ENCODE measurements around the gene ZNF669. TPM values are rescaled to one million over a fixed set of nuclear protein-coding genes. Genes with fewer than 3 reads are reported as not detected.
A peak's percentile ranks its signal among the peaks of the same experiment; 100 is the strongest.

ZNF669 gene
- total and polyA plus RNA-seq, 7 donors, result 1.3 to 3.7 (median 2.7) TPM

- ATAC-seq (peak; percentile 90 to 98 (median 94)), DNase-seq (peak; percentile 79 to 87)
- no peaks in the 10 kb centered on the region for H3K9me3 ChIP-seq
- H3K36me3 ChIP-seq (ENCODE audit: insufficient read depth in 1 of 2, low read depth in 1 of 2), result no peaks in the 10 kb centered on the region
- intact Hi-C loops (cut with DNase I), result loop anchor here in 1 of 2 donors (10.0 kb wide), 1 partner anchor 223 kb away; the partner anchor contains the start of gene ZNF496
- H3K4me3 ChIP-seq, result peak overlapping the region; percentile 89
- H3K4me1 ChIP-seq, result no peaks in the 10 kb centered on the region
- WGBS, 3 donors, result 1 to 5% (median 2%) methylated on average over 56 to 78 of the region's 78 CpGs
- H3K27ac ChIP-seq, result peak overlapping the region; percentile 90
- no peaks in the 10 kb centered on the region for H3K27me3 ChIP-seq (ENCODE audit: insufficient read depth in 3 of 3, low read length in 2 of 3)
- TF ChIP-seq, protein P1, sequence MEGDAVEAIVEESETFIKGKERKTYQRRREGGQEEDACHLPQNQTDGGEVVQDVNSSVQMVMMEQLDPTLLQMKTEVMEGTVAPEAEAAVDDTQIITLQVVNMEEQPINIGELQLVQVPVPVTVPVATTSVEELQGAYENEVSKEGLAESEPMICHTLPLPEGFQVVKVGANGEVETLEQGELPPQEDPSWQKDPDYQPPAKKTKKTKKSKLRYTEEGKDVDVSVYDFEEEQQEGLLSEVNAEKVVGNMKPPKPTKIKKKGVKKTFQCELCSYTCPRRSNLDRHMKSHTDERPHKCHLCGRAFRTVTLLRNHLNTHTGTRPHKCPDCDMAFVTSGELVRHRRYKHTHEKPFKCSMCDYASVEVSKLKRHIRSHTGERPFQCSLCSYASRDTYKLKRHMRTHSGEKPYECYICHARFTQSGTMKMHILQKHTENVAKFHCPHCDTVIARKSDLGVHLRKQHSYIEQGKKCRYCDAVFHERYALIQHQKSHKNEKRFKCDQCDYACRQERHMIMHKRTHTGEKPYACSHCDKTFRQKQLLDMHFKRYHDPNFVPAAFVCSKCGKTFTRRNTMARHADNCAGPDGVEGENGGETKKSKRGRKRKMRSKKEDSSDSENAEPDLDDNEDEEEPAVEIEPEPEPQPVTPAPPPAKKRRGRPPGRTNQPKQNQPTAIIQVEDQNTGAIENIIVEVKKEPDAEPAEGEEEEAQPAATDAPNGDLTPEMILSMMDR (IDR thresholded peaks at IDR 0.05), result no peak
These were observed 7.7 kb upstream of the ZNF669 start for GRCh38 chr1:247111700-247112478.

GRCh38 chr1:247111259-247111699 is 7.1 kb upstream of the ZNF669 start:
- intact Hi-C loops (cut with DNase I), result loop anchor here in 1 of 2 donors (10.0 kb wide), 1 partner anchor 224 kb away; the partner anchor contains the start of gene ZNF496
- Histone ChIP-seq H3K27ac (peak overlapping the region; percentile 90), H3K36me3 (ENCODE audit: insufficient read depth in 1 of 2, low read depth in 1 of 2) (no peaks in the 10 kb centered on the region), H3K27me3 (ENCODE audit: insufficient read depth in 3 of 3, low read length in 2 of 3) (no peaks in the 10 kb centered on the region), H3K4me1 (no peaks in the 10 kb centered on the region), H3K9me3 (no peaks in the 10 kb centered on the region), H3K4me3 (peak overlapping the region; percentile 89)
- DNase-seq (peak in 1 of 2 donors; percentile 25), ATAC-seq (peak; percentile 32 to 55 (median 52))
- WGBS, 3 donors, result 0 to 1% (median 0%) methylated on average over 25 to 62 of the region's 62 CpGs
- TF ChIP-seq, protein P1 (IDR thresholded peaks at IDR 0.05), result no peak

DNA sequence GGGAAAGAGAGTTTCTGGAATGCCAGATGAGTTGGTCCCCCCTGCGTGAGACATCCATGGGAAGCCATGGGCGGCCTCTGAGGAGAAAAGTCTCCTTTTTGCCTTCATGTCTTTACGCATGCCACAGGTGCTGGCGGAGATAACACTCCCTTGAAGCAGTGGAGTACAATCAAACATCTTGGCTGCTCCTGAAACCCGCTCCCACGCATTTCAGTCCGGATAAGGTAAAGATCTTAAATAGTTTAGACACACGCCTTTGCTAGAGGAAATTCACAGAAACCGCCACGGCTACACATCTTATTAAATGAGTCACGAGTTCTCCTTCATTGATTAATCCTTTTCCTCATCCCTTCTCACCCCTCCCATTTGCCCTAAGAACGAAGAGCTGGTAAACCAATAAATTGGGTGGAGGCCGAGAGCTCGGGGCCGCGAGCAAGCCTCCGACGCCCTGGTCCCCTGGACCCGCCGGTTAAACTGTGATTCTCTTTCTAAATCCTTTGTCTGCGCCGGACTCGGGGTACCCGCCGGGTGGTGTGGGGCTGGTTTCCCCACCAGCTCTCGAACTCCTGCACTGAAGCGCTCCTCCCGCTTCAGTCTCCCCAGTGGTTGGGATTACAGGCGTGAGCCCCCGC is 6.6 kb upstream of the ZNF669 start:
- TF ChIP-seq, protein P1 (IDR thresholded peaks at IDR 0.05), result no peak
- 23 to 26% (median 24%) methylated on average over 28 to 30 of the region's 30 CpGs for WGBS, 3 donors
- Histone ChIP-seq H3K36me3 (ENCODE audit: insufficient read depth in 1 of 2, low read depth in 1 of 2) (no peaks in the 10 kb centered on the region), H3K4me3 (peak overlapping the region; percentile 89), H3K27ac (peak overlapping the region; percentile 90), H3K4me1 (no peaks in the 10 kb centered on the region), H3K27me3 (ENCODE audit: insufficient read depth in 3 of 3, low read length in 2 of 3) (no peaks in the 10 kb centered on the region), H3K9me3 (no peaks in the 10 kb centered on the region)
- DNase-seq, result no peak
- ATAC-seq, result no peak
- intact Hi-C loops (cut with DNase I), result loop anchor here in 1 of 2 donors (10.0 kb wide), 1 partner anchor 224 kb away; the partner anchor contains the start of gene ZNF496

- no peak overlapping the region for H3K4me3 ChIP-seq
- TF ChIP-seq, protein P1 (IDR thresholded peaks at IDR 0.05), result no peak
- H3K4me1 ChIP-seq, result peaks cover 5% of the 10 kb centered on the region
- 72 to 80% (median 78%) methylated on average over 7 of the region's 7 CpGs for WGBS, 3 donors
- intact Hi-C loops (cut with DNase I), result loop anchor here (5.0 to 10.0 kb wide), 4 partner anchors 57 to 227 kb away; partner anchors contain the start of genes AHCTF1 (in 1 of the 2) and ZNF496 (in 1 of the 2)
- no peaks in the 10 kb centered on the region for H3K27me3 ChIP-seq (ENCODE audit: insufficient read depth in 3 of 3, low read length in 2 of 3)
- no peak overlapping the region for H3K27ac ChIP-seq
- no peaks in the 10 kb centered on the region for H3K9me3 ChIP-seq
- ATAC-seq (no peak), DNase-seq (no peak)
- H3K36me3 ChIP-seq (ENCODE audit: insufficient read depth in 1 of 2, low read depth in 1 of 2), result no peaks in the 10 kb centered on the region
These were observed 3.5 kb upstream of the ZNF669 start for GRCh38 chr1:247107694-247108093.
